WTC11 (cell line): ENCODE results near the gene MDN1. TPM values are rescaled to one million over a fixed set of nuclear protein-coding genes. Genes with fewer than 3 reads are reported as not detected.

ENCODE experiments used
- ATAC-seq: fragments of 200-7000 bp; cut with Tn5 transposase; 2 replicates; pipeline ENCODE4 v1.10.0; 2021; ENCODE audit warnings: mild to moderate bottlenecking, moderate library complexity
- CTCF ChIA-PET: fragments of 300-600 bp; sonication (Branson Sonifier 250); formaldehyde crosslinking; loops from one replicate; lab custom pipeline; 2021; ENCODE audit warnings: antibody characterized with exemption; lab: Charles Lee
- POLR2A ChIA-PET: fragments of 350-600 bp; sonication (Branson Sonifier 250); formaldehyde crosslinking; loops from one replicate; lab custom pipeline; 2021; ENCODE audit warnings: antibody characterized with exemption; lab: Charles Lee
- DNase-seq: peaks from one replicate; pipeline ENCODE4 v3.0.0; 2021; ENCODE audit warnings: low spot score
- H3K27ac Mint-ChIP-seq: 2 replicates; pipeline ENCODE4 v1.8.0; 2021; ENCODE audit warnings: mixed read lengths
- H3K27me3 Mint-ChIP-seq: 2 replicates; pipeline ENCODE4 v1.8.0; 2021; ENCODE audit warnings: low read depth, mild to moderate bottlenecking, moderate library complexity, mixed read lengths
- H3K36me3 Mint-ChIP-seq: 2 replicates; pipeline ENCODE4 v1.8.0; 2021; ENCODE audit warnings: mixed read lengths
- H3K4me1 Mint-ChIP-seq: 2 replicates; pipeline ENCODE4 v1.8.0; 2022; ENCODE audit warnings: mixed read lengths
- H3K4me3 Mint-ChIP-seq: 2 replicates; pipeline ENCODE4 v1.8.0; 2021; ENCODE audit warnings: mild to moderate bottlenecking, moderate library complexity, mixed read lengths
- H3K9me3 Mint-ChIP-seq: 2 replicates; pipeline ENCODE4 v1.8.0; 2021; ENCODE audit warnings: mixed read lengths
- CREB1 ChIP-seq: sonication (generic); formaldehyde crosslinking; IDR thresholded peaks from 2 replicates; pipeline ENCODE4 v1.8.0; 2023; ENCODE audit warnings: mild to moderate bottlenecking, missing genetic modification reagents
- ERG ChIP-seq: fragments of 250-450 bp; sonication (Bioruptor Pico); IDR thresholded peaks from 2 replicates; pipeline ENCODE4 v1.8.0; 2021; ENCODE audit warnings: mild to moderate bottlenecking
- FOXK1 ChIP-seq: sonication (generic); formaldehyde crosslinking; IDR thresholded peaks from 2 replicates; pipeline ENCODE4 v1.8.0; 2022; ENCODE audit warnings: mild to moderate bottlenecking, moderate library complexity, missing genetic modification reagents
- FOXP4 ChIP-seq: sonication (generic); formaldehyde crosslinking; IDR thresholded peaks from 2 replicates; pipeline ENCODE4 v1.8.0; 2022; ENCODE audit warnings: mild to moderate bottlenecking, missing genetic modification reagents
- JAZF1 ChIP-seq: fragments of 250-450 bp; sonication (Bioruptor Pico); IDR thresholded peaks from 2 replicates; pipeline ENCODE4 v1.9.0; 2021; ENCODE audit warnings: moderate library complexity, mild to moderate bottlenecking, inconsistent platforms
- JUN ChIP-seq: sonication (generic); formaldehyde crosslinking; IDR thresholded peaks from 2 replicates; pipeline ENCODE4 v1.8.0; 2023; ENCODE audit warnings: mild to moderate bottlenecking, missing genetic modification reagents
- MAX ChIP-seq: sonication (generic); formaldehyde crosslinking; IDR thresholded peaks from 2 replicates; pipeline ENCODE4 v1.8.0; 2022; ENCODE audit warnings: mild to moderate bottlenecking, missing genetic modification reagents
- MYBL2 ChIP-seq: sonication (generic); formaldehyde crosslinking; IDR thresholded peaks from 2 replicates; pipeline ENCODE4 v1.8.1; 2023; ENCODE audit warnings: mild to moderate bottlenecking, moderate library complexity, missing genetic modification reagents
- NFATC4 ChIP-seq: fragments of 250-450 bp; sonication (Bioruptor Pico); IDR thresholded peaks from 2 replicates; pipeline ENCODE4 v1.9.0; 2021; ENCODE audit warnings: mild to moderate bottlenecking
- NFE2L1 ChIP-seq: sonication (generic); formaldehyde crosslinking; IDR thresholded peaks from 2 replicates; pipeline ENCODE4 v1.8.1; 2023; ENCODE audit warnings: missing genetic modification reagents
- NFYB ChIP-seq: sonication (generic); formaldehyde crosslinking; conservative IDR thresholded peaks from 2 replicates; pipeline ENCODE4 v1.8.0; 2022; ENCODE audit warnings: low read depth, missing genetic modification reagents
- PRRX2 ChIP-seq: fragments of 250-450 bp; sonication (Bioruptor Pico); IDR thresholded peaks from 2 replicates; pipeline ENCODE4 v1.8.0; 2021; ENCODE audit warnings: mild to moderate bottlenecking
- RELA ChIP-seq: sonication (generic); formaldehyde crosslinking; IDR thresholded peaks from 2 replicates; pipeline ENCODE4 v1.8.1; 2022; ENCODE audit warnings: missing genetic modification reagents, mild to moderate bottlenecking, borderline replicate concordance
- RORB ChIP-seq: fragments of 250-450 bp; sonication (Bioruptor Pico); IDR thresholded peaks from 2 replicates; pipeline ENCODE4 v1.9.0; 2021; ENCODE audit warnings: mild to moderate bottlenecking
- SMAD3 ChIP-seq: sonication (generic); formaldehyde crosslinking; IDR thresholded peaks from 2 replicates; pipeline ENCODE4 v1.8.0; 2022; ENCODE audit warnings: missing genetic modification reagents, mild to moderate bottlenecking, borderline replicate concordance
- SP1 ChIP-seq: sonication (generic); formaldehyde crosslinking; conservative IDR thresholded peaks from 2 replicates; pipeline ENCODE4 v1.8.1; 2022; ENCODE audit warnings: missing genetic modification reagents
- ZMAT4 ChIP-seq: fragments of 250-450 bp; sonication (Bioruptor Pico); IDR thresholded peaks from 2 replicates; pipeline ENCODE4 v1.9.0; 2021; ENCODE audit warnings: mild to moderate bottlenecking
- ZNF219 ChIP-seq: sonication (generic); formaldehyde crosslinking; IDR thresholded peaks from 2 replicates; pipeline ENCODE4 v1.8.0; 2023; ENCODE audit warnings: missing genetic modification reagents, mild to moderate bottlenecking, borderline replicate concordance
- ZNF416 ChIP-seq: fragments of 250-450 bp; sonication (Bioruptor Pico); IDR thresholded peaks from 2 replicates; pipeline ENCODE4 v1.9.0; 2021; ENCODE audit warnings: mild to moderate bottlenecking, inconsistent platforms
- ZNF512 ChIP-seq: sonication (generic); formaldehyde crosslinking; IDR thresholded peaks from 2 replicates; pipeline ENCODE4 v1.8.1; 2022; ENCODE audit warnings: missing genetic modification reagents, borderline replicate concordance
- ZNF671 ChIP-seq: fragments of 250-450 bp; sonication (Bioruptor Pico); IDR thresholded peaks from 2 replicates; pipeline ENCODE4 v1.8.0; 2021; ENCODE audit warnings: mild to moderate bottlenecking
- total RNA-seq: library from RNA; stranded (reverse); gene quantifications from 3 replicates; pipeline ENCODE4 v1.2.3, GENCODE V29; 2021

The MDN1 gene
- total RNA-seq, 1 experiment from 2014 or later: 195 TPM

GRCh38 chr6:89599727-89600126 lies 219.9 kb downstream of the MDN1 start:
- Mint-ChIP-seq H3K4me1 (no peaks in the 10 kb centered on the region), H3K27ac (no peak overlapping the region), H3K27me3 (no peaks in the 10 kb centered on the region), H3K9me3 (0 out of 2 replicates have a peak, but pooled peaks cover 5% of the 10 kb centered on the region), H3K36me3 (no peaks in the 10 kb centered on the region), H3K4me3 (no peak overlapping the region)
- TF ChIP-seq PRRX2 (no peak), MYBL2 (no peak), ZMAT4 (CRISPR knock-in tag) (no peak), ERG (no peak), JUN (CRISPR knock-in tag) (no peak), RELA (no peak), ZNF416 (CRISPR knock-in tag) (no peak), ZNF671 (CRISPR knock-in tag) (no peak)
- CTCF ChIA-PET: interaction anchor here (2.0 kb wide), 1 partner anchor 228 kb away, joined by 5 read pairs; no protein-coding TSS in a partner anchor
- no peak for DNase-seq
- no peak for ATAC-seq
- POLR2A ChIA-PET: no interaction called here

- H3K36me3 Mint-ChIP-seq: no peaks in the 10 kb centered on the region
- no peak overlapping the region for H3K27ac Mint-ChIP-seq
- H3K4me1 Mint-ChIP-seq: no peaks in the 10 kb centered on the region
- 0 out of 2 replicates have a peak, but pooled peaks cover 5% of the 10 kb centered on the region for H3K9me3 Mint-ChIP-seq
- ChIA-PET POLR2A (interaction anchor here (0.6 kb wide), 1 partner anchor 196 kb away, joined by 4 read pairs; no protein-coding TSS in a partner anchor), CTCF (interaction anchor here (0.7 to 4.2 kb wide), 4 partner anchors 11 to 286 kb away, joined by 3 to 21 read pairs (median 4); no protein-coding TSS in a partner anchor)
- no peak overlapping the region for H3K4me3 Mint-ChIP-seq
- H3K27me3 Mint-ChIP-seq: no peaks in the 10 kb centered on the region
- TF ChIP-seq FOXP4 (CRISPR knock-in tag): no peak
- no peak for TF ChIP-seq ZNF219 (CRISPR knock-in tag)
- TF ChIP-seq NFYB (CRISPR knock-in tag): 0 out of 2 replicates have a peak, but pooled peaks have one; percentile 15
- TF ChIP-seq, all 79 proteins: peak for 1
- DNase-seq (no peak), ATAC-seq (peak; percentile 45)
Observed at GRCh38 chr6:89597988-89598387, 221.6 kb downstream of the MDN1 start.

GRCh38 chr6:89597372-89597771 lies 222.2 kb downstream of the MDN1 start:
- no peak overlapping the region for H3K27ac Mint-ChIP-seq
- ATAC-seq (no peak), DNase-seq (no peak)
- H3K4me1 Mint-ChIP-seq: no peaks in the 10 kb centered on the region
- no peak overlapping the region for H3K4me3 Mint-ChIP-seq
- no peaks in the 10 kb centered on the region for H3K36me3 Mint-ChIP-seq
- H3K9me3 Mint-ChIP-seq: 0 out of 2 replicates have a peak, but pooled peaks cover 5% of the 10 kb centered on the region
- CTCF ChIA-PET: interaction anchor here (4.2 kb wide), 1 partner anchor 12 kb away, joined by 21 read pairs; no protein-coding TSS in a partner anchor
- POLR2A ChIA-PET: no interaction called here
- H3K27me3 Mint-ChIP-seq: no peaks in the 10 kb centered on the region
- no peak for TF ChIP-seq JAZF1
- TF ChIP-seq ZNF512 (CRISPR knock-in tag): no peak
- no peak for TF ChIP-seq SP1 (CRISPR knock-in tag)
- TF ChIP-seq RORB (CRISPR knock-in tag): no peak

- POLR2A ChIA-PET: no interaction called here
- H3K4me1 Mint-ChIP-seq: no peaks in the 10 kb centered on the region
- ATAC-seq (peak; percentile 92), DNase-seq (no peak)
- no peak overlapping the region for H3K4me3 Mint-ChIP-seq
- H3K27me3 Mint-ChIP-seq: no peaks in the 10 kb centered on the region
- no peaks in the 10 kb centered on the region for H3K36me3 Mint-ChIP-seq
- CTCF ChIA-PET: interaction anchor here (4.2 kb wide), 1 partner anchor 13 kb away, joined by 21 read pairs; no protein-coding TSS in a partner anchor
- 0 out of 2 replicates have a peak, but pooled peaks cover 5% of the 10 kb centered on the region for H3K9me3 Mint-ChIP-seq
- H3K27ac Mint-ChIP-seq: no peak overlapping the region
- TF ChIP-seq MAX (CRISPR knock-in tag) (no peak), NFATC4 (no peak), SMAD3 (CRISPR knock-in tag) (no peak), RELA (no peak), SP1 (CRISPR knock-in tag) (no peak), ZNF512 (CRISPR knock-in tag) (no peak), RORB (CRISPR knock-in tag) (no peak), PRRX2 (no peak), CREB1 (CRISPR knock-in tag) (no peak), FOXK1 (no peak), NFE2L1 (CRISPR knock-in tag) (no peak)
Observed at GRCh38 chr6:89596484-89596883, 223.1 kb downstream of the MDN1 start.
